ENCODE data around the gene NUF2.
"Not testable (repeated sequence)": the region's sequence is repeated elsewhere in the genome, so short reads cannot be mapped to it uniquely, and the experiment has no call there.

NUF2 gene

DNA sequence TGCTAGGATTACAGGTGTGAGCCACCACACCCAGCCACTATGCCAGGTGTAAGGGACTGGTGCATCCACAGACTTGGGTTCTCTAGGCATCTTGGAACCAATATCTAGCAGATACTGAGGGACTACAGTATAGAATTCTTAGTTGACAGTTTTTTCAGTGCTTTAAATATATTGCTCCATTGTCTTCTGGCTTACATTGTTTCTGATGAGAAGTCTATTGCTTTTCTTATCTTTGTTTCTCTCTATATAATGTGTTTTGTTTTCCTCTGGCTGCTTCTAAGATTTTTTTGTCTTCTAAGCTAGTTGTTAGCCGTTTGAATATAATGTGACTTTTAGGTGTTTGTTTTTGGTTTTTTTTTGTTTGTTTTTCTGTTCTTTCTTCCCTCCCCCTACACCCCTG is 13.5 kb downstream of the NUF2 start:
- DNase-seq (ENCODE audit: low read depth in 3 of 3), result no peak

DNA sequence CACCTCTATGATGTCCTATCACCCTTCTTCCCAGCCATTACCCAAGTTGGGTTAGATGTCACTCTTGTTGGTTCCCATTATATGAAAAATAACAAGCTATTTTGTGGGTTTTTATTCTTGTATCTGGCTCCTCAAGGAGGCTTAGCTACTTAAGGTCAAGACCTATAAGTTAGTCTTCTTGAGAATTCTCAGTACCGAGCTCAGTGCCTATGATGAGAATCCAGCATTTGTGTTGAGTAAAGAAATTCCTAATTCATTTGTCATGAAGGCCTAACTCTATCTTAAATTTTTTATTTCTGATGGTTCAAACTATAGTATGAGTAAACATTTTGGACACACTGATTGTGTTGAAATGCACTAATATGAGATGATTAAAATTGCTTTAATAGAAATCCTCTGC is 15.9 kb downstream of the NUF2 start:
- no peak for DNase-seq (ENCODE audit: low read depth in 3 of 3)

DNA sequence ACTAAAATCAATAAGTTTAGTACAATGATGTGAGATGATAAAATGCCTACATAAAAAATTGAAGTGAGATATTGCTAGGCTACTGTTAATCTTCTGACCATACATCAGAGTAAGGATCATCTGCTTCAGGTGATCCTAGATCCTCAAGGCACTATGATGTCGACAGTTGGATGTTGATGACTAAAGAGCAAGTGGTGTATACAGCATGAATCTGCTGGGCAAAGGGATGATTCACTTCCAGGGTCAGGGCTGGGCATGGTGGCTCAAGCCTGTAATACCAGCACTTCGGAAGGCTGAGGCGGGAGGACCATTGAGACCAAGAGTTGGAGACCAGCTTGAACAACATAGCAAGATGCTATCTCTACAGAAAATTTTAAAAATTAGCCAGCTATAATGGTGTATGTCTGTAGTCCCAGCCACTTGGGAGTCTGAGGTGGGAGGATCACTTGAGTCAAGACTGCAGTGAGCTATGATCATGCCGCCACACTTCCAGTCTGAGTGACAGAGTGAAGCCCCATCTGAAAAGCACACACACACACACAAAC is 24.6 kb downstream of the NUF2 start:
- no peak for DNase-seq (ENCODE audit: low read depth in 3 of 3)

DNA sequence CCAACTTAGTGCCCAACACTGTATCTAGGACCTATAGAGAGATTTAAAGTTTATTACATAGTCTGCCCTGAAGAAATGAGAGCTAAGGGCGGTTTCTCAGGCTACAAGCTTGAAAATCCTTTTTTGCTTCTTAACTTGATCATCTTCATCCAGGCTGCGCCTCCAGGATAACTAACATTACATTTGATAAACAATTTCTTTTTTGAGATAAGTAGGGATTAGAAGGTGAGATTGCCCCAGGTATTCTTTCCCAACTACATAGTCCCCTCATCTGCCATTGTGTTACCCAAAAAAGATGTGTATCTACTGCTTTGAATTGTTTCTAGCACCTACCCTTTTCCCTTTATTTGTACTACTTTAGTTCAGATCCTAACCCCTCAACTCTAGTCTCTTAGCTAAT is 25.4 kb downstream of the NUF2 start:
- no peak for DNase-seq (ENCODE audit: low read depth in 3 of 3)

DNA sequence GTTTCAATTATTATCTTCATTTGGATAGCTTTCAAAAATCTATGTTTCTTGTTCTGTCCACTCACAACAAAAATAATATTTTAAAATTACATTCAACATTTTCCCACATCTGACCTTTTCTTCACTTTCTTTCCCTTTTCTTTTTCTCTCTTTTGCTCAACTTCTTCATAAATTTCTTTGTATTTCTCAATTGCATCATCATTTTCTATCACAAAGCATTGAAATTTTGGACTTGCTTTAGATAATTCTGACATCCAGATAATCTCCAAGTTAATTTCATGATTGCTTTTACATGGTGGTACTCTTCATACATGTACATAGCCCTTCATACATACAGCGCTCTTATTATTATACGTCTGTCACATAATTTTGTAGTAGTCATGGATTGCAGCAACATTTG is 30.2 kb downstream of the NUF2 start:
- no peak for DNase-seq (ENCODE audit: low read depth in 3 of 3)

DNA sequence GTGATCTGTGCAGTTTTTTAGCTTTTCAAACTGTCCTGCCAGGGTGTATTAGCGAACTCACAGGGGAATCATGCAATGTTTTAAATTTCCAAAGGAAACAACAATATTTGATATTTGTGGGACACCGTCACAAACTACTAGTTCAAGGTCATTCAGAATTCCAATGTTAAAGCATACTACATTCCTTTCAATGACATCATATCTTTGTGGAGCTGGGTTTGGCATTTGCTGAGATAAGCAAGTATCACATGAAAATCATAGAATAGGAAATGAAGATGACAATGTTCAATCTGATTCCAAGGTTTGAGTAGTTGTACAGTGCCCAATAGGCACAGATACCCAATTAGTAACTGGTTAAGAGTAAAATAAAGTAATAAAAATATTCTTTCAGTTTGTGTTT is 35.6 kb downstream of the NUF2 start:
- DNase-seq (ENCODE audit: low read depth in 3 of 3), result no peak

DNA sequence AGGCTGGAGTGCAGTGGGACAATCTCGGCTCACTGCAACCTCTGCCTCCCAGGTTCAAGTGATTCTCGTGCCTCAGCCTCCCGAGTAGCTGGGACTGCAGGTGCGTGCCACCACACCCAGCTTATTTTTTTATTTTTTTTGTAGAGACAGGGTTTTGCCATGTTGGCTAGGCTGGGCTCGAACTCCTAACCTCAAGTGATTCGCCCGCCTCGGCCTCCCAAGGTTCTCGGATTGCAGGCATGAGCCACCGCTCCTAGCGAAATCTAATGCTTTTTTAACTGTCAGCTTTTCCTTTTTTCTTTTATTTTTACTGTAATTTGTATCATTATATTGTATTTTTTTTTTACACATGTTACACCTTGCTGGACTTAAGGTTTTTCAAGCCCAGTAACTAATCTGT is 36.4 kb downstream of the NUF2 start:
- DNase-seq (ENCODE audit: low read depth in 3 of 3), result not testable (repeated sequence)

DNA sequence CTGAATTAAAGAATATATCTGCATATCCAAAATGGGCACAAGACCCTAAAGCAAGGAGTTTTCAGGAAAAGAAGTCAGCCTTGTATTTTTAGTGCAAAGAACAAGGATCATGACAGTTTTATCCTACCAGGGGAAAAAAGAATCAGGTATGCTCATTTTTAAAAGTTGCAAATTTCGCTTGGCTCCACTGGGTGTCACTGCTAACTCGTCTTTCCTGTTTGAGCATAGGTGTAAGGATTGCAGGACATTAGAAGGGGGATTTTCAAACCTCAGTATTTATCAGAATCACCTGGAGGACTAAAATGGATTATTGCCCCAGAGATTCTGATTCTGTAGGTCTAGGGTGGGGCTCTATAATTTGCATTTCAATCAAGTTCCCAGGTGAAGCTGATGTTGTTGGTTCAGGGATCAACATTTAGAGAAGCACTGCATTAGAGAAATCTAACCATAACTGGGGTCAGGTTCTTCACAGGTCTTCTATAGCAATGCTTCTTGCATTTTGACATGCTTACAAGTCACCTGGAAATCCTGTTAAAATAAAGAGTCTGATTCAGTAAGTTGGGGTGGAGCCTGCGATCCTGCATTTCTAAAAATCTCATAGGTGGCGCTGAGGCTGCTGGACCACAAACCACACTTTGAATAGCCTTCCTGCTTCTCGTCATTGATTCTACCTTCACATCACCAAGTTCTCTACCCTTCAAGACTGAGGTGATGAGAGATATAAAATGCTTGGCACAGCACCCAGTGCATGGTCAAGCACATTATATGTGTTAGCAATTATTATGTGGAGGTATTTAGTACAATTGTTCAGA is 39.6 kb downstream of the NUF2 start:
- DNase-seq (ENCODE audit: low read depth in 3 of 3), result no peak

DNA sequence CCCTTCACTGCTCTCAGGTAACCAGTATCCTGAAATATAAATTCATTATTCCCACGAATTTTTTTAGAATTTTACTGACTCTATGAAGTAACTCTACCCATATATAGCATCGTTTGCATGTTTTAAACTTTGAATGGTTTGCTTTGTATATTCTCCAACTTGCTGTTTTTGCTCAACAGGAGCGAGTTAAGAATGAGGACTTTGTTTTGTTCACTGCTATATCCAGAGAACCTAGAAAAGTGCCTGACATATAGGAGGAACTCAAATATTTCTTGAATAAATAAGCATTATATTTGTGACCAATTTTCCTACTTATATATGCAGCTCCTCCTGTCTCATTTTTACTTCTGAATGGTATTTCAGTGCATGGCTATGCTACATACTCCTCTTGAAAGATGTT is 43.4 kb downstream of the NUF2 start:
- DNase-seq (ENCODE audit: low read depth in 3 of 3), result no peak

DNA sequence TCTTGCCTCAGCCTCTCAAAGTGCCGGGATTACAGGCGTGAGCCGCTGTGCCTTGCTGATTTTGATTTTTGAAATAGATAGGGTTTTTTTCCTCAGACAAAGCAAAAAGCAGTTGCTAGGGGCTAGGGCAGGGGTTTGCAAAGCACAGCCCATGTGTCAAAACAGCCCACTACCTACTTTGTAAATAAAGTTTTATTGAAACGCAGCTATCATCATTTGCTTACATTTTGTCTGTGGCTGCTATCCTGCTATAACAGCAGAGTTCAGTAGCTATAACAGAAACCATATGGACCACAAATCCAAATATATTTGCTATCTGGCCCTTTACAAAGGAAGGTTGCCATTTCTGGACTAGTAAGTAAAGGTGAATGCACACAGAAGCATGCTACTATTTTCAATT is 44.8 kb downstream of the NUF2 start:
- no peak for DNase-seq (ENCODE audit: low read depth in 3 of 3)

DNA sequence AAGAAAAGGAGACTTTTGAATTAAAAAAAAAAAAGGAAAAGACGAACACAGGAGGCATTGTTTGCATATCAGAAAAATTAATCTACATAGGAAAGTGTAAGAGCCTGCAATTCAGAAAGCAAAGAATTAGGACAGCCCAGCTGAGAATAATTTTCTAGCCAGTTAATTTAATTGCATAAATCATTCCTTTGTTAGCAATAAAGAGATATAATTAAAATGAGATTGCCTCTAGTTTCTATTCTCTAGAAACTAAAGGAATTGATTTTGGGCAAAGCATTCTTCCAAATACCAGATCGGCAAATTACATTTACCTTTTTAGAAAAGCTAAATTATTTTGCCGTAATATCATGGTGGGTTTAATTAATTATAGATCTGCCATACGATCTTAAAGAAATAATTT is 46.0 kb downstream of the NUF2 start:
- no peak for DNase-seq (ENCODE audit: low read depth in 3 of 3)

DNA sequence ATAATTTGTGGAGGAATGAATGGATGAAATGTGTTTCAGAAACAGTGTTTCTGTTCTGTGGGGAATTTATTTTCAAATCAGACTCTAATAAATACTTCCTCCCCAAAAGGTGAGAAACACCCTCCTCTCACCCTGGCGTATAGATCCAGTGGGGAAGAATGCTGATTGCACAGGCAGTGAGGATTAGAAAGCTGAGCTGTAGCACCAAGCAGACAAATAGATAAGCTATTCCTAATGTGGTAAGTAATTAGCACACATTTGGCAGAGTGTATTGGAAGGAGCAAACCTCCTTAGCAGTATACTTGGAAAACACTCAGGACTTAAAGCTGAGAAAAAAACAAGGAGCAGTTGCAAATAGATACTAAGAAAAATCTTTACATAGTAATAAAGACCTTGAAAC is 50.8 kb downstream of the NUF2 start:
- DNase-seq (ENCODE audit: low read depth in 3 of 3), result no peak

DNA sequence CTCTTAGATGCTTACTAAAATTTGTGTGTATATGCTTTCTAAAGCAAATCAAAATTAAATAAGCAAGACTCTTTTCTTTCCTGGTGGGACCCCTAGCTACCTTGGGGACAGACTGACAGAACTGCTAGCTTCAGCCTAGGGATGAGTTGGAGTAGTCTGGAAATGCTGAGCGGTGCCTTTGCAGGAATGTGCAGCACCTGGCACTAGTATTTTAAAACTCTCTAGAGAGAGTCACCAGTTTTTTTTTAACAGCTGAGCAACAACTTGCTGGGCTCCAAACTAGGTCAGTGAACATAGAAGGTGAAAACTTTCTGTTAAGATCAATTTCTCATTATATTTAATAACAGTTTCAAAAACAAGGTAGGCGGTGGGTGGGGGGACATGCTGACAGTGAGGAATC is 56.8 kb downstream of the NUF2 start:
- DNase-seq (ENCODE audit: low read depth in 3 of 3), result no peak

DNA sequence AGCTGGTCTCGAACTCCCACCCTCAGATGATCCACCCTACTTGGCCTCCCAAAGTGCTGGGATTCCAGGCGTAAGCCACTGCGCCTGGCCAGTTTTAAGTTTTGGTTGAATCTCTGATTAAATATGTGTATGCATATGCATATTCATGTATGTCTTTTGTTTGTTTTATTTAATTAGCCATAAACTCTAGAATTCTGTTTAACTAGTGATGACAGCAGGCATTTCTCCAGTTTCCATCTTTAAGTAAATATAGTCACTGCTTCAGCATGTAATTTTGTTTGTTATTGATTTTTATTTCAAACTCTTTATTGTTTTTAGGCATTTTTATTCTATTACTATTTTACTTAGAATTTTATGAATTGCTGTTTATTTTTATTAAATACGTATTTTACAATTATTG is 58.0 kb downstream of the NUF2 start:
- DNase-seq (ENCODE audit: low read depth in 3 of 3), result no peak

DNA sequence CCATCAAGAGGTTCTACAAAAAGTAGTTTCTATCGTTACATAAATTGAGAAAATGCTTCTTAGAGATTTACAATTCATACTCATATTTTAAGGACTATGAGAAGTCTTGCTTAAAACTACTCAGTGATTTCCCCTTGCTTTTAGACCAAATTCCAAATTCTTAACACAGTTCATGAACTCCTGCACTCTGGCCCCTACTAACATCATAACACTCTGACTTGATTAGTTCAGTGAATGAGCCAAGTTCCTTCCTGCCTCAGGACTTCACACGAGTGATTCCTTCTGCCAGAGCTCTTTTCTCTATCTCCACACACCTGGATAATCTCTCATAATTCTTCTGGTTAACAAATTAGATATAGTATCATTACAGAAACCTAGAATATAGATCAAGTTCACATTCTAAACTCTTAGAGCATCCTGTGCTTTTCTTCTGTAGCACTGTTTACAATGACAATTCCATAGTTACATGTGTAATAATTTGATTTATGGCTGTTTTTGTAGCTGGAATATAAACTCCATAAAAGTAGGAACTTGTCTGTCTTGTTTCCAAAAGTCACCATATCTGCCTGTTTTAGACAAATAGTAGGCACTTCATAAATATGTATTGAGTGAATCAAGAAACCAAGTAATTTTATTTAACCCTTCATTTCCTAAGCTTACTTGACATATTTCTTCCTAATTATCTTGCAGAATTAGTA is 59.9 kb downstream of the NUF2 start:
- DNase-seq (ENCODE audit: low read depth in 3 of 3), result no peak

DNA sequence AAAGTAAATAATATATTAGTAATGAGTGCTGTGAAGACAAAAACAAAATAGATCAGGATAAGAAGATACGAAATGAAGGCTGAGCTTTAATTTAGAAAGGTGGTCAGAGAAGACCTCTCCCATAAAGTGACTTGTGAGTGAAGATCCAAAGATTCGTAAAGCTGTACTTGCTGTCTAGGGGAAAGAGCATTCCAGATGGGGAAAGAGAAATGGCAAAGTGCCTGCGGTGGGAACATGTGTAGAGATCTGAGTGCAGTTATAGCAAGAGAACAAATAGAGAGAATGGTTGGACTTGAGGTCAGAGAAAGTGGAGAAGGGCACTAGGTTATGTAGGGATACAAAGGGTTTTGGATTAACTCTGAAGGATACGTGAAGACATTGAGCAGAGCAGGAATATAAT is 60.6 kb downstream of the NUF2 start:
- no peak for DNase-seq (ENCODE audit: low read depth in 3 of 3)

DNA sequence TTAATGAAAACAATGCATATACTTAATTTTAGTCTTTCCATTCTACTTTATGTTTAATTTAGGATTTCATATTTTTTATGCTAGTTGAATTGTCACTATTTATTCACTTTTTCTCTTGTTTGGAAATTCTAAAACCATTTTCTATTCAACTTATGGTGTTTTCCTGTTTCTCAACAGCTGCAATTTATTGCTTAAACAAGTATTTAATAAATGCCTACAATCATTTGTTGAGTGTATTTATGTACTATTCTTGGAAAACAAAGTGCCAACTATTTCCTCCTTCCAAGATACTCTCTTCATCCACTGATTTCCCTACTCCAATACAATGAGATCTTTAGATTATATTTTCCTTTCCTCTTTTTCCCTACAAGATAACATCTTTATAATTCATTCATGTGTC is 65.4 kb downstream of the NUF2 start:
- DNase-seq (ENCODE audit: low read depth in 3 of 3), result no peak

DNA sequence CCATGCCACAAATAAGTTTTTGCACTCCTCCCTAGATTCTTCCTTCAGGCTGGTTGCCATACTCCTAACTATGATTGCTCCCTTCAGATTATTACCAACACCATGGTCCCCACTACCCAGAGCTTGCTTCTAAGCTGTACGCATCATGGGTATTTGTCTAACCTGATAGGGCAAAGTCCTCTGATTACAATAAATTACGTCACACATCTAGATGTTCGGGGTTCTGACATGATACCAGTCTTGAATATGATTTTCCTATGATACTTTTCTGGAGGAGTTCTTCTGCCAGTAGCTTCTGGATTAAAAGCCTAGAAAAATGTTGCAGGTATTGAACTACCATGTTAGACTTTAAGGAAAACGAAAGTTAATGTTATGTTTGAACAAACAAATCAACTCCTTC is 67.2 kb downstream of the NUF2 start:
- DNase-seq (ENCODE audit: low read depth in 3 of 3), result no peak

DNA sequence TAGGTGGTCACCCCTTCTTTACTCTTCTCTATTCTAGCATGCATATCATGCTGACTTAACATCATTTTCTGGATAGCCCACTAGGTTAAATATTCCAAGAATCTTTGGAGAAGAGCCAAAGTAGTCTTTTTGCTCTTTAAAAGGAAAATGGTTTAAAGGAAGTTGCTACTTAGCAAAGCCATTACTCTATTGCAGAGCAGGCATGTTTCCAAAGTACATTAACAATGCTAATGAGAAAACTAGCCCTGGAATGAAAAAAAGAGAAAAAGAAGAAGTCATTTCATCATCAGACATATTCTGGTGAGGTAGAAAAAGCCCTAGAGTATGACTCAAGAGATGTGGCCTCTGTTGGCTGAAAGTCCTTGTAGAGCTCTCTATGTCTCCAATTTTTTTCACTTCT is 74.0 kb downstream of the NUF2 start:
- no peak for DNase-seq (ENCODE audit: low read depth in 3 of 3)

DNA sequence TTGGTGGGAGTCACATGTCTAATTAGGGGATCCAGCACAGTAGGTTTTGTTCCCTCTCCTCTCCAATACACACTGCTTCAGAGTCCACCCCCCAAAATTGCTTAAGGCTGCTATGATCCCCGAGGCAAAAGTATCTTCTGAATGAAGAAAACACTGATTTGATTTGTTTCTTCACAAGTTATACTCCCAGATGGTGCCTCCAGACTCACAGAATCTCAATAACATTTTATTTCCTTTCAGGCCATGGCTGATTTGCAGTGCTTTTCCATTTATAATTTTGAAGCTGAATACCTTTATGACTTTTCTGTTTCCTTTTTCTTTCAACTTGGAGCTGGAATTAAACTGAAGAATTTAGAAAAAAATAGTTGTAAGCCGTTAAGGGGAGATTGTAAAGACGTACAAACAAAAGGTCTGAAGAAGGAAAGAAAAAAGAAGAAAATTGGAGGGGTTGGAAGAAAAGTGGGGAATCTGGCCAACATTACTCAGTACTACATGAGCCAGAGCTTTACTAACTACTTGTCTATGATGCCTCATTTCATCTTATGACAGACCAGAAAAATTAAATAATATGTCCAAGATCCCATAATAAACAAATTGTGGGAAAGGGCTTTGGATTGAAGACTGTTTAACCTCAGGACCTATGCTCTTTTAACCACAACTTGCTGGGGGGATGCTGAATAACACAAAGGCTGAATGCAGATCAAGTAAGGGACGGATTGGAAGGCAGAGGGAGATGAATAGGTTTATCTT is 75.9 kb downstream of the NUF2 start:
- DNase-seq (ENCODE audit: low read depth in 3 of 3), result no peak

DNA sequence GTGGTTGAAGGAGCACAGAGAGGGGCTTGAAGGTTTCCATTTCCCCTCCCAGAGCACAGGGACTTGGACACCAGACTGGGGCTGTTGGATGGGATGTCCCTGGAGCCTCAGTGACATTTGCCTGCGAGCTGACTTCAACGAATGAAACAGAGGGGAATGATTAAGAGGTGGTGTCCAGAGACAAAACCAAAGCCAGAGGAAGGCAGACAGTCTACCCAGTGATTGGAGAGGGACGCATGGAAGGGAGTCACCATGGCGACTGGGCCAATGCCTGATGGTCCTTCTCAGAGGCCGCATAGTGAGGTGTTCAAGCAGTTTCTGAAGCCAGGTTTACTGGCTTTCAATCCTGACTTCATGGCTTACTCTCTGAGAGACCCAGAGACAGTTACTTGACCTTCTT is 77.2 kb downstream of the NUF2 start:
- DNase-seq (ENCODE audit: low read depth in 3 of 3), result no peak

DNA sequence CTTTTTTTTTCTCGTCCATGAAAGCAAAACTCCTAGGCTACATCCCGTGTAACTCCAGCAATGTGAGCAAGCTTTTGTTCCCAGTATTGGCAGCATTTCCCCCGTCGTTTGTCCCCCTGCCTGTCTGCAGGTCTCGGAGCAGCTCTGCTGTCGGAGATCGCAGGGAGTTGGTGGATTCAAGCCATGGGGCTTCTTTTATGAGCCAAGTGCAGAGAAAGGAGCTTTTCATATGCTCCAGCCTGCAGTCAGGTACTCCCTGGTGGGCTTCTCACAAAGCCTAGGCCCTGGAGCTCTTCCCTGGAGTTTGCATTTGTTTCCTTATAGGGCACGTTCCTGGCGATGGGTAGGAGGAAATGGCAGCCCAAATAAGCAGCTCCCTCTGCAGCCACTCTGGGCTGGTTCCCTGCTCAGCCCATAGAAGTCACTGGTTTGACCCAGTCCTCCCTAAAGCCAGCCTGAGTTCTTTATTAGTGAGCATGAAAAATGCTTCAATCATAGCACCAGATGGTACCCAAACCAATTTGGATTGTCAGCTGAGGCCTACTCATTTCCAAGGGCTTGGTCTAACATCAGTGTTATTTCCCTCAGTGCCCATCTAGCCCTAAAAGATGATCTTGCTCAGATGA is 78.3 kb downstream of the NUF2 start:
- no peak for DNase-seq (ENCODE audit: low read depth in 3 of 3)
